HFFc6 (cell line): ENCODE data around the gene AGRP. TPM values are rescaled to one million over a fixed set of nuclear protein-coding genes. Genes with fewer than 3 reads are reported as not detected.

Experiments
- DNase-seq: peaks from one replicate; pipeline ENCODE4 v3.0.0-alpha.2; 2018
- H3K27ac Mint-ChIP-seq: 2 replicates; pipeline ENCODE4 v1.8.0; 2020; ENCODE audit warnings: mild to moderate bottlenecking, mixed read lengths
- H3K27me3 Mint-ChIP-seq: 2 replicates; pipeline ENCODE4 v1.8.0; 2021; ENCODE audit warnings: mild to moderate bottlenecking, moderate library complexity, mixed read lengths; ENCODE audit not compliant: insufficient read depth
- H3K36me3 Mint-ChIP-seq: 2 replicates; pipeline ENCODE4 v1.8.0; 2021; ENCODE audit warnings: low read depth, mixed read lengths
- H3K4me1 Mint-ChIP-seq: 2 replicates; pipeline ENCODE4 v1.8.0; 2020; ENCODE audit warnings: low read depth, mixed read lengths
- H3K4me3 Mint-ChIP-seq: 2 replicates; pipeline ENCODE4 v1.8.0; 2020; ENCODE audit warnings: mild to moderate bottlenecking, moderate library complexity, mixed read lengths
- H3K9me3 Mint-ChIP-seq: 2 replicates; pipeline ENCODE4 v1.8.0; 2020; ENCODE audit warnings: mild to moderate bottlenecking, mixed read lengths
- total RNA-seq, 6 experiments: library from RNA; stranded (reverse); fragmentation: NEBNext Ultra II Directional; extraction: Animal tissue kit (Norgen Biotek cat#: 25700); gene quantifications; 2 replicates in 1 of 6; 3 replicates in 5 of 6; pipeline ENCODE4 v1.2.3, GENCODE V29; 2021
- TF ChIP-seq, protein P1 (sequence below): fragments of 200-600 bp; sonication (generic); IDR thresholded peaks from 2 replicates; pipeline ENCODE4 v1.5.0; 2021; ENCODE audit warnings: antibody characterized with exemption, mild to moderate bottlenecking

The AGRP gene
- total RNA-seq, 6 experiments from 2014 or later, result not detected

DNA sequence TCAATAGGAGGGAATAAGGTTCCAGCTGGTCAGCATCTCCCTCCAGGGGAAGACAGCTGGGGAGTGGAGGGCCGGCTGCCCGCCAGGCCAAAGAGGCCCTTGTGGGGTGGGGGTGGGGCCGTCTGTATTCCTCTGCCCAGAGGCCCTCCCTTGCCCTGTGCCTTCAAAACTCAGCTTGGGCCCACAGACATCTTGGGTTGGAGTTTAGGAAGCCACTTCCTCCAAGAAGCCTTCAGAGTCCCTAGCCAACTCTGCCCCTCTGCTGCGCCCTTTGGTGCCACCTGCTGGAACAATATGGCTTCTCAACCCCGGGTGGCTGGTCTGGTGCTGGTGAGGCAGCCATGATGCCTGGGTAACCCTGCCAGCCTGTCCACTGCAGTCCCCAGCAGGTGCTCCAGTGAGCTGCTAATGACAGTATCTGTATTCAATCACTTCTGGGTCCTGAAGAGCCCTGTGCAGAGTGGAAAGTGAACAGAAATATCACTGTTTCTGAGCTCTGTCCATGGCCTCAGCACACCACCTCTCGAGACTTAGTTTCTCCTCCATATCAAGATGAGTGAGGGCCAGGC lies 35.8 kb downstream of the AGRP start:
- no peaks in the 10 kb centered on the region for H3K36me3 Mint-ChIP-seq
- H3K27me3 Mint-ChIP-seq, result peaks cover 2% of the 10 kb centered on the region
- H3K4me1 Mint-ChIP-seq, result peaks cover 22% of the 10 kb centered on the region
- DNase-seq, result no peak
- no peaks in the 10 kb centered on the region for H3K9me3 Mint-ChIP-seq
- TF ChIP-seq, protein P1, sequence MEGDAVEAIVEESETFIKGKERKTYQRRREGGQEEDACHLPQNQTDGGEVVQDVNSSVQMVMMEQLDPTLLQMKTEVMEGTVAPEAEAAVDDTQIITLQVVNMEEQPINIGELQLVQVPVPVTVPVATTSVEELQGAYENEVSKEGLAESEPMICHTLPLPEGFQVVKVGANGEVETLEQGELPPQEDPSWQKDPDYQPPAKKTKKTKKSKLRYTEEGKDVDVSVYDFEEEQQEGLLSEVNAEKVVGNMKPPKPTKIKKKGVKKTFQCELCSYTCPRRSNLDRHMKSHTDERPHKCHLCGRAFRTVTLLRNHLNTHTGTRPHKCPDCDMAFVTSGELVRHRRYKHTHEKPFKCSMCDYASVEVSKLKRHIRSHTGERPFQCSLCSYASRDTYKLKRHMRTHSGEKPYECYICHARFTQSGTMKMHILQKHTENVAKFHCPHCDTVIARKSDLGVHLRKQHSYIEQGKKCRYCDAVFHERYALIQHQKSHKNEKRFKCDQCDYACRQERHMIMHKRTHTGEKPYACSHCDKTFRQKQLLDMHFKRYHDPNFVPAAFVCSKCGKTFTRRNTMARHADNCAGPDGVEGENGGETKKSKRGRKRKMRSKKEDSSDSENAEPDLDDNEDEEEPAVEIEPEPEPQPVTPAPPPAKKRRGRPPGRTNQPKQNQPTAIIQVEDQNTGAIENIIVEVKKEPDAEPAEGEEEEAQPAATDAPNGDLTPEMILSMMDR, result peak; percentile 75
- no peak overlapping the region for H3K27ac Mint-ChIP-seq
- no peak overlapping the region for H3K4me3 Mint-ChIP-seq

DNA sequence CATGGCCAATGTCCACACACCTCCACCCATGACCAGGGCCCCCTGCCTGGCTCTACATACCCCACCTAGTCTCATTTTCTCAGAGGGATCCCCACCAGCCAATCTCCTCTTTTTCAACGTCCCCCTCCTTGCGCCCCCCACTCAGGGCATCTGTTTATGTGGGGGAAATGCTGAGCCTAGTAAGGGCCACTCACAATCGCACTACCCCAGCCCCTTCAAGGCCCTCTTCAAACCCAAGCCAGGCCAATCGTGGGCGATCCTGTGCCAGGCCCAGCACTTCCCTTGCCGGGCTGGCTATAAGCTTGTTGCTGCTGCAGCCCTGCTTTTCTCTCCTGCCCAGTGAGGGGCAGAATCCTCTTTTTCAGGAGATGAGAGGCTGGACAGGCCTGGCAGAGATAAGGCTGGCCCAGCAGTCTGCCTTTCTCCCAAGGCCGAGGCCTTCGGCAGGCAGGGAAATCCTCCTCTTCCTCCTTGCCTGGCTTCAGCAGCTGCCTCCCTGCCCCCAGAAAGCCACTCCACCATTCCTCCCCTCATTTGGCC lies 36.3 kb downstream of the AGRP start:
- no peak overlapping the region for H3K27ac Mint-ChIP-seq
- H3K9me3 Mint-ChIP-seq, result no peaks in the 10 kb centered on the region
- no peak overlapping the region for H3K4me3 Mint-ChIP-seq
- H3K27me3 Mint-ChIP-seq, result peaks cover 2% of the 10 kb centered on the region
- TF ChIP-seq, protein P1, result no peak
- H3K36me3 Mint-ChIP-seq, result no peaks in the 10 kb centered on the region
- peaks cover 22% of the 10 kb centered on the region for H3K4me1 Mint-ChIP-seq
- no peak for DNase-seq

DNA sequence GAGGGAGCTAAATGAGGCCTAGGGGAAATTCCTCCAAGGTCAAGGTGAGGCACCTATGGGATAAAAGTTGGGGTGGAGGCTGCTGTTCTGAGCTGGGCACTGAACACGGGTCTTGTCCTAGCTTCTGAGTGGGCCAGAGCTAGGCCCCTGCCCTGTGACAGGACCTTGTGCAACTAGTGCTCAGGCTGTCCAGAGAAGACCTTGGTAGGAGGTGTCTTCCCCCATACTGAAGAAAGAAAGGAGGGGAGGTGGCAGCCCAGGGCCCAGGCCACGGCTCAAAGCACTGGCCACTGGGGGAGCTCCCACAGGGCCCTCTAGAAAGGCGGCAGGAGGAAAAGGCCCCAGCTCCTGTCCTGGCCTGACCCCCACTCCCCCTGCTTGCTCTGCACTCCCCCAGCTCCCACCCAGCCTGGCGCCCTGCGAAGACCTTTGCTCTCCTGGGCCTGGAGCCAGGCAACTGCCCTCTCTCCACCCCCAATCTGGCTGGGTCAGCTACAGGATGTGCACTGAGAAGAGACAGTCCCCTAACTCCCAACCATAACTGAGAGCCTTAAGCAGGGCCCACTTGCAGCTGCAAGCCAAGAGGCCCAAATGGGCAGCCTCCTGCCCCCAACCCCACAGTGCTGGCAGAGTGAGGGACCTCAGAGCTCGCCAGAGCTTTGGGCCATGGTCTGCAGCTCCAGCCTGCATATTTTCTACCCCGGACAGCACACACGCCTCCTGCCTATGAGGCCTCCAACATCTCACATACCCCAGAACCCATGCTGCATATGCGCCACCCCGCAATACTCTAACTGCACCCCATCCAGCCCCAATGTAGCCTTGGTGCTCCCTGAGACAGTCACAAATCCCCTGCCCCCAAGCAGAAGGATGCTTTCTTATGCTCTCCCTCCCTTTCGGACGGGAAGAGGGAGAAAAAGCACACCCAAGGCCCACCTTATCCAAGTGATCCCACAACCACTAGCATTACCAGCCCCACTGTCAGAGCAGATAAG lies 37.1 kb downstream of the AGRP start:
- no peak for DNase-seq
- no peaks in the 10 kb centered on the region for H3K9me3 Mint-ChIP-seq
- peaks cover 4% of the 10 kb centered on the region for H3K27me3 Mint-ChIP-seq
- no peak overlapping the region for H3K4me3 Mint-ChIP-seq
- peak overlapping the region; percentile 32; the same call in 1 of the 2 replicates for H3K27ac Mint-ChIP-seq
- peaks cover 22% of the 10 kb centered on the region for H3K4me1 Mint-ChIP-seq
- H3K36me3 Mint-ChIP-seq, result no peaks in the 10 kb centered on the region
- TF ChIP-seq, protein P1, result peak; percentile 21

DNA sequence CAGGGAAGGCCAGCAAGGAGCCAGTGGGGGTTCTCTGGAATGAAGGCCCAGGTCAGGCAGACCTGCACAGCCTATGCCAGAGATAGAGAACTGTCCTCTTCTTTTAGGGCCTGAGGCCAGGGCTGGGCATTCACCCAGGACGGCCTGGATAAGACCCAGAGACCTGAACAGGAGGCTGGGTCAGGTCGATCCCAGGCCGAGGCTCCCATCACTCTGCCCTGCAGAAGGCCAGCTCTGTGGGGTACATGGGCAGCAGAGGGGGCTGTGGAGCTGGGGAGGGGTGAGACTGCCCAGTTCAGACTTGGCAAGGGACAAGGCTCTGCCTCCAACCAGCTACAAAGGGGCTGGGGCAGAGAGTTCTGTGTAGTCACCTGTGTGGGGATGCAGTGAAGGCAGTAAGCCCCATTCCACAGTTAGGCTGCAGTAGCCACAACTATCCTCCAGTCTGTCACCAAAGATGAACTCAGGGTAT lies 37.9 kb downstream of the AGRP start:
- TF ChIP-seq, protein P1, result peak; percentile 44
- Mint-ChIP-seq H3K9me3 (no peaks in the 10 kb centered on the region), H3K27ac (no peak overlapping the region), H3K36me3 (no peaks in the 10 kb centered on the region), H3K4me3 (no peak overlapping the region), H3K27me3 (peaks cover 4% of the 10 kb centered on the region), H3K4me1 (peaks cover 22% of the 10 kb centered on the region)
- no peak for DNase-seq

DNA sequence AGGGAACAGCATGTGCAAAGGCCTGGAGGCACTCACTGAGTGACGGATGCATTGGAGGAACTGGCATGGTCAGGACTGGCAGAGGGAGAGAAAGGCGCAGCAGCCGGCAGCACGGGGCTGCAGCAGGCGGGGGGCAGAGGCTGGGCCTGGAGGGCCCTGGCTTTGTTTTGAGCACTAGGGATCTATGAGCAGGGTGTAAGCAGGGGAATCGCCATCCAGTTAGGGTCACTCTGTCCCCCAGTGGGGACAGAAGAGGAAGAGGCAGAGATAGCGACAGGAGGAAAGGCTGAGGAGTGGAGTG lies 38.3 kb downstream of the AGRP start:
- TF ChIP-seq, protein P1, result no peak
- peaks cover 22% of the 10 kb centered on the region for H3K4me1 Mint-ChIP-seq
- H3K9me3 Mint-ChIP-seq, result no peaks in the 10 kb centered on the region
- H3K4me3 Mint-ChIP-seq, result no peak overlapping the region
- peak overlapping the region; percentile 27; the same call in 1 of the 2 replicates for H3K27ac Mint-ChIP-seq
- DNase-seq, result no peak
- H3K36me3 Mint-ChIP-seq, result no peaks in the 10 kb centered on the region
- peaks cover 4% of the 10 kb centered on the region for H3K27me3 Mint-ChIP-seq
